ENCODE measurements around the gene C5orf58. TPM values are rescaled to one million over a fixed set of nuclear protein-coding genes. Genes with fewer than 3 reads are reported as not detected.
A peak's percentile ranks its signal among the peaks of the same experiment; 100 is the strongest.

Gene C5orf58
- total and polyA plus RNA-seq, 5 donors: 0.47 to 0.75 (median 0.58) TPM; not detected in 1

DNA sequence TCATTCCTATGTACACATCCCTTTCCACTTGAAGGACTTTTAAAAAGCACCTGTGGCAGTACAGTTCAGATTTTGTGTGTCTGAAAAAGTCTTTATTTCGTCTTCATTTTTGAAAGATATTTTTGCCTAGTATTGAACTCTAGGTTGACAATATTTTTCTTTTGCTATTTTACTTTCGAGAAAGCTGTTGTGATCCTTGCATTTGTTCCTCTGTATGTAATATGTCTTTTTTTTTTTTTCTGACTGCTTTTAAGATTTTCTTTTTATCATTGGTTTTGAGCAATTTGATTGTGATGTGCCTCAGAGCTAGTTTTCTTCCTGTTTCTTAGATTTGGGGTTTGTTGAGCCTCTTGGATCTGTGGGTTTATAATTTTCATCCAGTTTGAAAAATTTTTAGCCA, 51.4 kb downstream of the C5orf58 start:
- peaks cover 4% of the 10 kb centered on the region for H3K4me1 ChIP-seq (ENCODE audit: control insufficient read depth, insufficient read depth, low read length)
- no peaks in the 10 kb centered on the region for H3K9me3 ChIP-seq (ENCODE audit: control insufficient read depth, low read length)
- DNase-seq (no peak), ATAC-seq (no peak)
- no peaks in the 10 kb centered on the region for H3K27me3 ChIP-seq (ENCODE audit: control insufficient read depth, insufficient read depth)
- intact Hi-C loops (cut with DNase I): loop anchor here in 1 of 4 donors (10.0 kb wide), 1 partner anchor 51 kb away; no protein-coding TSS in a partner anchor
- 92% methylated on average over 2 of the region's 2 CpGs for WGBS
- no peak overlapping the region for H3K4me3 ChIP-seq (ENCODE audit: low read length)
- H3K27ac ChIP-seq (ENCODE audit: low read length): no peak overlapping the region

DNA sequence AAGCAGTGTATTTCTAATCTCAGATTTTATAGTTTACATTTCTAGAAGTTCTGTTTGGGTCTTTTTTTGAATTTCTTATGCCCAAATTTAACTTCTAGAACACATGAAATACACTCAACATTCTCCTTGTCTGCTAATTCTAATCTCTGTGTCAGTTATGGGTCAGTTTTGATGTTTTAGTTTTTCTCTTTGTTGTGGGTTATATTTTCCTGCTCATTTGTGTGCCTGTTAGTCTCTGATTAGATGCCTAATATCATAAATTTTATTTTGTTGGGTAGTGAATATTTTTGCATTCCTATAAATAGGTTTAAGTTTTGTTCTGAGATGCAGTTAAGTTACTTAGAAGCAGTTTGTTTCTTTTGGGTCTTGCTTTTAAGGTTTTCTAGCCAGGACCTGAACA, 52.4 kb downstream of the C5orf58 start:
- Histone ChIP-seq H3K27me3 (ENCODE audit: control insufficient read depth, insufficient read depth) (no peaks in the 10 kb centered on the region), H3K27ac (ENCODE audit: low read length) (no peak overlapping the region), H3K4me3 (ENCODE audit: low read length) (no peak overlapping the region), H3K4me1 (ENCODE audit: control insufficient read depth, insufficient read depth, low read length) (no peaks in the 10 kb centered on the region), H3K9me3 (ENCODE audit: control insufficient read depth, low read length) (no peaks in the 10 kb centered on the region)
- intact Hi-C loops (cut with DNase I): loop anchor here in 1 of 4 donors (10.0 kb wide), 1 partner anchor 50 kb away; no protein-coding TSS in a partner anchor
- no peak for DNase-seq
- ATAC-seq: no peak

DNA sequence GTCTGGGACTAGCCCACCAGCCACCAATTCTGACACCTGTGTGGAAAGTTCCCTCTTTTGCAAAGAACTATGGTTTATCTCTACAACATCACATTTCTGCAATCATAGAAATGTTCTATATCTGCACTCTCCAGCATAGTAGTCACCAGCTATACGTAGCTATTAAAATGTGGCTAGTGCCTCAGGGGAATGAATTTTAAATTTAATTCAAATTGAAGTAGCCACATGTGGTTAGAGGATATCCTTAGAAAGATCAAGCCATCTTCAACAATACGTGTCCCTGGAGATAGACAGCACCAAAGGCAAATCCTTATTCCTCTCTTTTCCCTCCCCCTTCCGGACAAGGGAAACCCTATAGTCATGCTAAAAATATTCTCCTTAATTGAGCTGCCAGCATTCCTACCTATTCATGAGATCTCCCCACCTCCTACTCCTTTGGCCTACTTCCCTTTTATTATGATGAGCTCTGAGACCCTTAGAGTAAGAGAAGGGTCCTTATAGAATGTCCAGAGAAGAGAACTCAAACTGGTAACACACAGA, 53.7 kb downstream of the C5orf58 start:
- H3K4me1 ChIP-seq (ENCODE audit: control insufficient read depth, insufficient read depth, low read length): no peaks in the 10 kb centered on the region
- H3K27me3 ChIP-seq (ENCODE audit: control insufficient read depth, insufficient read depth): no peaks in the 10 kb centered on the region
- H3K4me3 ChIP-seq (ENCODE audit: low read length): no peak overlapping the region
- H3K27ac ChIP-seq (ENCODE audit: low read length): no peak overlapping the region
- 74% methylated on average over 3 of the region's 3 CpGs for WGBS
- H3K9me3 ChIP-seq (ENCODE audit: control insufficient read depth, low read length): no peaks in the 10 kb centered on the region
- no peak for ATAC-seq
- intact Hi-C loops (cut with DNase I): loop anchor here in 1 of 4 donors (10.0 kb wide), 1 partner anchor 48 kb away; no protein-coding TSS in a partner anchor
- DNase-seq: no peak

DNA sequence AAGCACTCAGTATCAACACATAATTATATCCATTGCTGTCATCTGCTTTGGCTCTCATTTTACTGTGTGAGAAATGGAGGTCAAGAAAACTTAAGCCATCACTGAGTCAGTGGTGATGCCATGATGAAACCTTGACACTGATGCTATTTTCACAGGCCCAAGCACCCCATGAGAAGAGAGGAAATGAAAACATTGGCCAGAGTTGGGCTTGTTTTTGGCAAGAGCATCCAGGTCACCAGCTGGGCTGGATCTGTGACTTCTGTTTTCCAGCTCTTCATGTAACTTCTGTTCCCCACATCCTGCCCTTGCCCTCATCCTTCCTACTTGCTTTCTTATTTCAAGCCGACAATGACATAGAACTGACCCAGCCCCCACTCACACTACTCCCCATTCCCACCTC, 54.7 kb downstream of the C5orf58 start:
- H3K27ac ChIP-seq (ENCODE audit: low read length): no peak overlapping the region

DNA sequence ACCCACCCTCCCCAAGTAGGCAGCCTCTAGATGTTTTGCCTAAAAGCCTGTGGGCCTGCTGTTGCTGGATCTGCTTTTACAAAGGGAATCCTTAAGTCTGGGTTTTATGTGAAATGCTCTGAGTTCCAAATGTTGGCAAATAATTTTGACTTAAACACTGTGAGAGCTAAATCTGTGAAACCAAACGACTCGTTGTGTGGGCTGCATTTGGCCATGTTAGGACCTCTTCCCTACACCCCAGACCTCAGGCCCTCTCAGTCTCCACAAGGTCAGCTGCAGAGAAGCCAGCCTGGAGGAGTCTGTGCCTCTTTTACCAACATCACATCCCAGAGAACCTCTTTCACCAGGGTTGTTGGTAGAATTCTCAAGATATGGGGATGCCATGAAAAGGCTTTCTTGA, 55.4 kb downstream of the C5orf58 start:
- Histone ChIP-seq H3K27me3 (ENCODE audit: control insufficient read depth, insufficient read depth) (no peaks in the 10 kb centered on the region), H3K4me1 (ENCODE audit: control insufficient read depth, insufficient read depth, low read length) (no peaks in the 10 kb centered on the region), H3K27ac (ENCODE audit: low read length) (no peak overlapping the region), H3K4me3 (ENCODE audit: low read length) (no peak overlapping the region), H3K9me3 (ENCODE audit: control insufficient read depth, low read length) (no peaks in the 10 kb centered on the region)
- 68% methylated on average over 2 of the region's 2 CpGs for WGBS
- DNase-seq (no peak), ATAC-seq (no peak)
- intact Hi-C loops (cut with DNase I): loop anchor here in 1 of 4 donors (10.0 kb wide), 1 partner anchor 47 kb away; no protein-coding TSS in a partner anchor

More for the DNA sequence above, 54.7 kb downstream of the C5orf58 start:
- no peaks in the 10 kb centered on the region for H3K9me3 ChIP-seq (ENCODE audit: control insufficient read depth, low read length)
- ATAC-seq: peak; percentile 84 to 87
- H3K27me3 ChIP-seq (ENCODE audit: control insufficient read depth, insufficient read depth): no peaks in the 10 kb centered on the region
- no peak overlapping the region for H3K4me3 ChIP-seq (ENCODE audit: low read length)
- WGBS: 33% methylated on average over 1 of the region's 1 CpG
- peak; percentile 65 to 79 (median 77) for DNase-seq
- intact Hi-C loops (cut with DNase I): loop anchor here in 1 of 4 donors (10.0 kb wide), 1 partner anchor 47 kb away; no protein-coding TSS in a partner anchor
- H3K4me1 ChIP-seq (ENCODE audit: control insufficient read depth, insufficient read depth, low read length): no peaks in the 10 kb centered on the region

DNA sequence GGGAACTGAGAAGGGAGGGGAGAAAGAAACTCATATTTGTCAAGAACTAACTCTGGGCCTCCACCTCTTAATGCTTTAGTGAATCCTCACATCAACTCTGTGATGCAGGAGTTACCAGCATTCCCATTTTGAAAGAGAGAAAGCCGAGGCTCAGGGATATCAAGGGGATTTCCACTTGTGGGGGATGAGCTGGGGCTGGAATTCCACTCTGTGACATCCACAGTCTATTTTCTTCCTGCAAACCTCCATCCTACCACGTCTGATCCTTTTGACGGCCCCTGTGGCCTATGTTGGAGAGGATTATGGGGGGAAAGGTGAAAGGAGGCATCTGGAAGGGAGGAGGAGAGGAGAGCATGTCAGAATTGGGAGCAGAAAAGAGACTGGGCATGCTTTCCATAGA, 55.8 kb downstream of the C5orf58 start:
- no peak for DNase-seq
- no peak for ATAC-seq
- no peak overlapping the region for H3K27ac ChIP-seq (ENCODE audit: low read length)
- H3K4me3 ChIP-seq (ENCODE audit: low read length): no peak overlapping the region
- no peaks in the 10 kb centered on the region for H3K27me3 ChIP-seq (ENCODE audit: control insufficient read depth, insufficient read depth)
- H3K9me3 ChIP-seq (ENCODE audit: control insufficient read depth, low read length): no peaks in the 10 kb centered on the region
- no peaks in the 10 kb centered on the region for H3K4me1 ChIP-seq (ENCODE audit: control insufficient read depth, insufficient read depth, low read length)
- 58% methylated on average over 3 of the region's 3 CpGs for WGBS
- intact Hi-C loops (cut with DNase I): loop anchor here in 1 of 4 donors (10.0 kb wide), 1 partner anchor 46 kb away; no protein-coding TSS in a partner anchor

DNA sequence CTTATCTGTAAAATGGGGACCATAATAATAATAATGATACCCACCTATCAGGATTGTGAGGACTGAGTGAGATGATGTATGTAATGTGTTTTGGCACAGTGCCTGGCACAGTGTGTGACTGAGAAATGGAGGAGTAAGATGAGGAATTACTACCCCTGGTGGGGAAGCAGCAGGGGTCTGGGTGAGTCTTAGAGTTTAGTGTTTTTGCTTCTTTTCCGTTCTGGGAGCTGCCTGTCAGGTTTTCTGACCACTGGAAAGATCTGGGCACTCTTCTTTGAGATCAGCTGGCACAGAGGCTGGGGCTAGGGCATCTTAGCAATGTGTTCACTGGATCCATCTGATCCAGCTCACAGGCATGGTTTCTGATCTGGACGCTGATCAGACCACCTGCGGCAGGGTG, 56.3 kb downstream of the C5orf58 start:
- Histone ChIP-seq H3K4me3 (ENCODE audit: low read length) (no peak overlapping the region), H3K4me1 (ENCODE audit: control insufficient read depth, insufficient read depth, low read length) (no peaks in the 10 kb centered on the region), H3K9me3 (ENCODE audit: control insufficient read depth, low read length) (no peaks in the 10 kb centered on the region), H3K27me3 (ENCODE audit: control insufficient read depth, insufficient read depth) (no peaks in the 10 kb centered on the region), H3K27ac (ENCODE audit: low read length) (no peak overlapping the region)
- intact Hi-C loops (cut with DNase I): loop anchor here in 1 of 4 donors (10.0 kb wide), 1 partner anchor 46 kb away; no protein-coding TSS in a partner anchor
- no peak for DNase-seq
- ATAC-seq: no peak
- WGBS: 92% methylated on average over 3 of the region's 3 CpGs

DNA sequence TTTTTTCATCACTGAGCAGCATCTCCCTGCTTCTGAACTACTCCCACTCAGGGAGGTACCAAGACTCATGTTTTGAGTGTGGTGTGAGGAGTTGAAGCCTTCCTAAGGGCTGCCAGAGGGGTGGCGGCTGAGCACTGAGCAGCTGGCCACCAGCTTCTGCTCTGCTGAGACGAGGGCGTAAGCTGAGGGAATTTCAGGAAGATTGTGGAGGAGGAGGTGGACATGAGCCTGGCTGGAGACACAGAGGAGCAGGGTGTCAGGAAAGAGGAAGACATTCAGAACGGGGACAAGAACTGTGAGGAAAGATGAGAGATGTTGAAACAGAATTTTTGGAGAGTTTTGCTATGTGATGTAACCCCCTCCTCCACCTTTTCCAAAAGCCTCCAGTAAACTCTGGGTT, 57.0 kb downstream of the C5orf58 start:
- peak in 2 of 3 donors; percentile 60 to 67 for DNase-seq
- H3K27ac ChIP-seq (ENCODE audit: low read length): no peak overlapping the region
- no peaks in the 10 kb centered on the region for H3K4me1 ChIP-seq (ENCODE audit: control insufficient read depth, insufficient read depth, low read length)
- no peak overlapping the region for H3K4me3 ChIP-seq (ENCODE audit: low read length)
- H3K9me3 ChIP-seq (ENCODE audit: control insufficient read depth, low read length): no peaks in the 10 kb centered on the region
- no peaks in the 10 kb centered on the region for H3K27me3 ChIP-seq (ENCODE audit: control insufficient read depth, insufficient read depth)
- intact Hi-C loops (cut with DNase I): loop anchor here in 1 of 4 donors (10.0 kb wide), 1 partner anchor 45 kb away; no protein-coding TSS in a partner anchor
- WGBS: 53% methylated on average over 4 of the region's 4 CpGs
- peak; percentile 70 to 80 for ATAC-seq

DNA sequence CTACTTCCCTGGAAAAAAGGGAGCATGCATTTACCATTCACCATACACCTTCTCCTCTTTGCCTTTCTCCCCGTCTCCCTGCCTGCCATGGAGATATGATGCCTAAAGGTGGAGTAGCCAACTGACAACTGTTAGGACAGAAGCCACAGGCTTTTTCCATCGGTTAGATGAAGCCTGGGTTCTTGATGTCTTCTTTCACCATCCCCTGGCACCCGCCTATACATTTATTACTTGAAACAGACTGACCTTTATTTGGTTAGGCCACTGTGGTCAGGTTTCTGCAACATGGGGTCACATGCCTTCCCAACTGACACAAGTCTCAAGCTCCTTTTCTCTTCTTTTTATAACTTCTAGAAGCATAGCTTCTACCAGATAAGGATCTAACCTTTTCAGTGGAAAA, 57.7 kb downstream of the C5orf58 start:
- intact Hi-C loops (cut with DNase I): no loop called here
- H3K4me3 ChIP-seq (ENCODE audit: low read length): no peak overlapping the region
- no peak for ATAC-seq

DNA sequence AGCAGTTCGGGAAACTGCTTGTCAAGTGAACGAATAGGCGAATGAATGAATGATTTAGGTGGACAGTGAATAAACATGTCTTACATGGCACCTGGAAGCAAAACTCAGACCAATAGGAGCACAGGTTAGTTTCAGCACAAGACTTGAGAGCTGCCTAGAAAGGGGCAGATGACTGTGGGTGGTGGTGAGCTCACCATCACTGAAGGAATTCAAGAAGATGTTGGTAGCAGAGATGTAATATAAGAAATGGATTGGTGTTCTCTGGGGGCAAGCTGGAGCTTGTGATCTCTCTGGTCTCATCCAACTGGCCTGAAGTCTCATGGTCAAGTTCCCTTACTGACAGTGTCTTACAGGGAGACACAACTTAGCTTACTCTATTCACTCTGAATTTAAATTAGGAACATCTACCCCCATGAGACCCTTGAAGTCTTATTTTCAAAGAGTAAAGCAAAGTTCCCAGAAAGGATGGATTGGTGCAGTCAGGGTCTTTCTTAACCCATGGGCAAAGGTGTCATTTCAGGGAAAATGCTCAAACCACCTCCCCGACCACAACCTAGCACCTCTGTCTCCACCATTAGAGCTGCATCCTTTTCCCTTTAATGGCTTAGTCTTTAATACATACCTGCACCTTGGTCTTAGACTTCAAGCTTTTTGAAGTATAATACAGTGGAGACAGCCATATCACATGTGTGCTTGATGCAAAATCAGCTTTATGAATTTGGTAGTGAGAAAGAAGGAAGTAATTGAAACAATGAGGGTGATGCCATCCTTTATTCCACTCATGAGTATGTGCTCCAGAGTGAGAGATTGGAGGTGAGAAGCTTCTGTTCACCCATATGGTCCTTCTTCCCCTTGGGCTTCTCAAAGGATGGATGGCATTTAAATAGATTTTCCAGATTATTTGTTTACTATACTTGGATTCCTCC, 59.7 kb downstream of the C5orf58 start:
- ATAC-seq (no peak), DNase-seq (no peak)
- Histone ChIP-seq H3K27me3 (ENCODE audit: control insufficient read depth, insufficient read depth) (no peaks in the 10 kb centered on the region), H3K4me1 (ENCODE audit: control insufficient read depth, insufficient read depth, low read length) (no peaks in the 10 kb centered on the region), H3K9me3 (ENCODE audit: control insufficient read depth, low read length) (no peaks in the 10 kb centered on the region), H3K4me3 (ENCODE audit: low read length) (no peak overlapping the region), H3K27ac (ENCODE audit: low read length) (no peak overlapping the region)
- 96% methylated on average over 4 of the region's 4 CpGs for WGBS
- intact Hi-C loops (cut with DNase I): no loop called here

More for the DNA sequence above, 57.7 kb downstream of the C5orf58 start:
- no peaks in the 10 kb centered on the region for H3K9me3 ChIP-seq (ENCODE audit: control insufficient read depth, low read length)
- DNase-seq: no peak
- H3K27ac ChIP-seq (ENCODE audit: low read length): no peak overlapping the region
- H3K27me3 ChIP-seq (ENCODE audit: control insufficient read depth, insufficient read depth): no peaks in the 10 kb centered on the region
- H3K4me1 ChIP-seq (ENCODE audit: control insufficient read depth, insufficient read depth, low read length): no peaks in the 10 kb centered on the region
- WGBS: 77% methylated on average over 3 of the region's 3 CpGs

DNA sequence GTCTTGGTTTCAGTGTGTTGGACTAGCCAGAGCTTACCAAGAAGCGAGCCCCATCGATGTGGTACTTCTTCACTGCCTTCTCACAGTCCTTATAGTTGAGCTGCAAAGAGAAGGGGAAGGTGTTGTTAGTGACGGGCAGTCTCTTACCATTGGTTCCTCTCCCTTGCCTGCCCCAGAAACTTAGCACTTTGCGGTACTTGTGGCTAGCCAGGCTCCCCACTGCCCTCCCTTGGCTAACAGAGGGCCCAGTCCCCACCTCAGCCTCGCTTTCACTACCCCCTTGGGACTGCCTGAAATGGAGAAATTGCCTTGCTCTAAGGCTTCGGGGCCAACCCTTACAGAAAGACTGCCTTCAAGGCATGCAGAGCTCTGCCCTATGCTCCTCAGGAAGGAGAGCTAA, 60.5 kb downstream of the C5orf58 start:
- intact Hi-C loops (cut with DNase I): no loop called here
- 81% methylated on average over 6 of the region's 6 CpGs for WGBS
- no peak overlapping the region for H3K4me3 ChIP-seq (ENCODE audit: low read length)
- no peak overlapping the region for H3K27ac ChIP-seq (ENCODE audit: low read length)
- peak in 2 of 3 donors; percentile 70 to 72 for DNase-seq
- H3K9me3 ChIP-seq (ENCODE audit: control insufficient read depth, low read length): no peaks in the 10 kb centered on the region
- peak; percentile 60 to 64 for ATAC-seq
- no peaks in the 10 kb centered on the region for H3K27me3 ChIP-seq (ENCODE audit: control insufficient read depth, insufficient read depth)
- no peaks in the 10 kb centered on the region for H3K4me1 ChIP-seq (ENCODE audit: control insufficient read depth, insufficient read depth, low read length)
